ENCODE data around the gene DCAF7.

DCAF7 gene

DNA sequence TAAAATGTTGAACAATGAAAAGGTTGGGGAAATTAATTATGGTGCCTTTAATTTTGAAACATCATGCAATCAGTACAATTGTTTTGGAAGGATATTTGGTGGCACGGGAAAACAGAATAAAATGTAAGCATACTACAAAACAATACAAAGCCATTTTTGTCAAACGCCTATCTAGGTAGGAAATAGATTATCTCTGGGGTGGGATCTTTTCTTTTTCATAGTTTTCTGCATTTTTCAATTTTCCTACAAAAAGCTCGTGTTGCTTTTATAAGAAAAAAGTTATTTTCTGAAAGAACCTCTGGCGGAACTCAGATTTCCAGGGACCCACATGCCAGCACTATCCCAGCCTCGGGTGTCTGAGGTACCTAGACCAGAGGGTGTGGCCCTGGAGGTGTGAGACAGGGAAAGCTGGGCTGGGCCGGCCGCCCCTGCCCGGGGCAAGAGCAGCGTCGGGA lies 71.0 kb downstream of the DCAF7 start:
- Histone ChIP-seq H2AFZ (ENCODE audit: low read length) (peak overlapping the region; percentile 88), H4K20me1 (ENCODE audit: insufficient read depth, low read length) (no peaks in the 10 kb centered on the region), H3K9me2 (replicated peaks; ENCODE audit: insufficient read depth, low read length) (no peaks in the 10 kb centered on the region), H3K27me3 (replicated peaks; ENCODE audit: insufficient read depth, low read length) (no peaks in the 10 kb centered on the region), H3K27ac (ENCODE audit: low read length) (peak overlapping the region; percentile 46; the same call in 1 of the 2 replicates), H3K9me3 (replicated peaks; ENCODE audit: insufficient read depth, low read length) (no peaks in the 10 kb centered on the region), H3K4me3 (ENCODE audit: low read length) (peak overlapping the region; percentile 67), H3K4me2 (ENCODE audit: low read depth, low read length) (peak overlapping the region; percentile 81), H3K9ac (ENCODE audit: low read length) (peak overlapping the region; percentile 66), H3F3A (ENCODE audit: insufficient read depth, low read length) (peaks cover 10% of the 10 kb centered on the region; the same call in 1 of the 2 replicates), H3K4me1 (ENCODE audit: low read length) (peaks cover 14% of the 10 kb centered on the region), H3K36me3 (replicated peaks; ENCODE audit: insufficient read depth, low read length) (no peaks in the 10 kb centered on the region), H3K79me2 (ENCODE audit: low read length) (peaks cover 33% of the 10 kb centered on the region)
- no peak for DNase-seq
- TF ChIP-seq EZH2 (optimal IDR thresholded peaks at IDR 0.05; ENCODE audit: low read depth, low read length): no peak
- TF ChIP-seq EZH2phosphoT487 (IDR thresholded peaks at IDR 0.05; ENCODE audit: low read length): no peak
- TF ChIP-seq, protein P1, sequence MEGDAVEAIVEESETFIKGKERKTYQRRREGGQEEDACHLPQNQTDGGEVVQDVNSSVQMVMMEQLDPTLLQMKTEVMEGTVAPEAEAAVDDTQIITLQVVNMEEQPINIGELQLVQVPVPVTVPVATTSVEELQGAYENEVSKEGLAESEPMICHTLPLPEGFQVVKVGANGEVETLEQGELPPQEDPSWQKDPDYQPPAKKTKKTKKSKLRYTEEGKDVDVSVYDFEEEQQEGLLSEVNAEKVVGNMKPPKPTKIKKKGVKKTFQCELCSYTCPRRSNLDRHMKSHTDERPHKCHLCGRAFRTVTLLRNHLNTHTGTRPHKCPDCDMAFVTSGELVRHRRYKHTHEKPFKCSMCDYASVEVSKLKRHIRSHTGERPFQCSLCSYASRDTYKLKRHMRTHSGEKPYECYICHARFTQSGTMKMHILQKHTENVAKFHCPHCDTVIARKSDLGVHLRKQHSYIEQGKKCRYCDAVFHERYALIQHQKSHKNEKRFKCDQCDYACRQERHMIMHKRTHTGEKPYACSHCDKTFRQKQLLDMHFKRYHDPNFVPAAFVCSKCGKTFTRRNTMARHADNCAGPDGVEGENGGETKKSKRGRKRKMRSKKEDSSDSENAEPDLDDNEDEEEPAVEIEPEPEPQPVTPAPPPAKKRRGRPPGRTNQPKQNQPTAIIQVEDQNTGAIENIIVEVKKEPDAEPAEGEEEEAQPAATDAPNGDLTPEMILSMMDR (IDR thresholded peaks at IDR 0.05; ENCODE audit: low read length): no peak

DNA sequence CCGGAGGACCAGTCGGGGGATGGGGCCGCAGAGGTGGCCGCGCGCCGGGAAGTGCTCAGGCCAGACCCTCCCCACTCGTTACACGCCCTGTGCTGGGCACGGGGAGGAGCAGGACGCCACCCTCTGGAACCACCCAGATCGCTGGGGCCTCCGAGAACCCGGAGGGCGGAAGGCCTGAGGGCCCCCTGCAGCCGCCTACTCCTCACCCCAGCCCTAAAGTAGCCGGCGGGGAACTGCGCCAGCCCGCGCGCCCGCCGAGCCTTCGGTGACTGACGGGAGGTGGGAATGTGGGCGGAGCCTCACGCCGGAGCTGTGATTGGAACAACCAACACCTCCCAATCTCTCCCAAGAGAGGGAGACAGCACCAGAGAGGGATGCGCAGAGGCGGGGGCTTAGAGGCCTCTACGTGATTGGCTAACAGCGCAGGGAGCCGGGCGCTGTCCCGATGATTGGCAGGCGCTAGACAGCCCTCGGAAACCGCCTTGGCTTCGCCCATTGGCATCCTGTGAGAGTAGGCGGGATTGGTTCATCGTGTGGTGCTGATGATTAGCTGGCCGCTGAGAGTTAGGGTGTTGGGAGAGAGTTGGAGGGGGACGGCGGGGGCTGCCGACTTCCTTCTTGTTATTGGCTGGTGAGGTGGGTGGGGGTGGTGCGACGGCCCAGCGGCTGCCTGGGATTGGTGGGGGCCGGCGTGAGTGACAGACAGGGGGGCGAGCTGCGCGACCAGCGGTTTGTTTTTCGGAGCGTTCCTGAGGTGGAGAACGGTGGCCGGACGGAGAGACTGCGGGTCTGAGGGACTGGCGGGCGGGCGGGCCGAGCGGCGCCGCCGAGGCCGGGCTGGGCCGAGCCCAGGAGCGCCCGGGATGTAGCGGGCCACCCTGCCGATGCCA lies 71.7 kb downstream of the DCAF7 start, which contains the start of gene MAP3K3:
Gene MAP3K3, plus strand, starts transcription at position 734 of the 890 bp plus-strand sequence. CDS start 343 bp downstream, outside the sequence.
- Histone ChIP-seq H3K27ac (ENCODE audit: low read length) (peak within 1 kb of the TSS; percentile 46; the same call in 1 of the 2 replicates), H3K9me2 (replicated peaks; ENCODE audit: insufficient read depth, low read length) (no peaks in the 10 kb centered on the region), H2AFZ (ENCODE audit: low read length) (peak within 1 kb of the TSS; percentile 88), H3K9ac (ENCODE audit: low read length) (peak within 1 kb of the TSS; percentile 66), H3F3A (ENCODE audit: insufficient read depth, low read length) (peaks cover 10% of the 10 kb centered on the region; the same call in 1 of the 2 replicates), H3K4me3 (ENCODE audit: low read length) (peak within 1 kb of the TSS; percentile 87), H3K9me3 (replicated peaks; ENCODE audit: insufficient read depth, low read length) (no peaks in the 10 kb centered on the region), H3K27me3 (replicated peaks; ENCODE audit: insufficient read depth, low read length) (no peaks in the 10 kb centered on the region), H3K4me2 (ENCODE audit: low read depth, low read length) (peak within 1 kb of the TSS; percentile 89), H3K4me1 (ENCODE audit: low read length) (peaks cover 14% of the 10 kb centered on the region), H3K36me3 (replicated peaks; ENCODE audit: insufficient read depth, low read length) (no peaks in the 10 kb centered on the region), H3K79me2 (ENCODE audit: low read length) (peaks cover 40% of the 10 kb centered on the region), H4K20me1 (ENCODE audit: insufficient read depth, low read length) (no peaks in the 10 kb centered on the region)
- peak; percentile 100 for DNase-seq
- TF ChIP-seq, protein P1 (IDR thresholded peaks at IDR 0.05; ENCODE audit: low read length): peak; percentile 11; the same call in 1 of the 2 replicates
- no peak for TF ChIP-seq EZH2phosphoT487 (IDR thresholded peaks at IDR 0.05; ENCODE audit: low read length)

DNA sequence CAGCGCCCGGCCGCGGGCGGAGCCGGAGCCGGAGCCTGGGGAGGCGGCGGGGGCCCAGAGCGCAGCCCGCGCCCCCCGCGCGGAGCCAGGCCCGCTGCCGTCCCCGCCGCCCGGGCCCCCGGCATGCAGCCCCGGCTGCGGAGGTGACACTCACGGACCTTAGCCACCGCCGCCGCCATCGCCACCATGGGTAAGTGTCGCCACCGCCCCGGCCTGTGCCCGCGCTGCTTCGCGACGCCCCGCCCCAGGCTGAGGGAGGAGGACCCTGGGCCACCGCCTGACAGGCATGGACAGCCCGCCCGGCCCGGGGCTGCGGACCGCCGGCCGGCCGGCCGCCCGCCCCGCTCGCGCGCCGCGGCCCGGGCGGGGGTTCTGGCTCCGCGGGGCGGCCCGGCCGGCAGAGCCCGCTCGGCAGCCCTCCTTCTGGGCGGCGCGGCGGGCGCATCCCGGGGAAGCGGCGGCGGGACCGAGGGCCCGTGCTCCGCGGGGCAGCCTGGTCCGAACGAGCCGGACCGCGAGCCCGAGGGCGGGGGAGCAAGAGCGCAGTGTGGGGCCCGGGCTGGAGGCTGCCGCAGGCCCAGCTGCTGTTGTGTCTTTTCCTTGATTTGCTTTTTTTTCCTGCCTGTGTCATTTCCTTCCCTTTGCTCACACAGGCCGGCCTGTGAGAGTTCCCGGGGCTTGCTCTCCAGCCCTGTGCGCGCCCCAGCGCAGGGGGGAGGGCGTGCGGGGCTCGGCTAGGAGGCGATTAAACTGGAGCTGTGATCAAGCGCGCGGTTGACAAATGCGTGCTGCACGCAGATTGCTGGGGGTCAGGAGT lies 72.5 kb downstream of the DCAF7 start:
- peak overlapping the region; percentile 89 for H3K4me2 ChIP-seq (ENCODE audit: low read depth, low read length)
- peak overlapping the region; percentile 67 for H2AFZ ChIP-seq (ENCODE audit: low read length)
- H3K27ac ChIP-seq (ENCODE audit: low read length): no peak overlapping the region

More for the DNA sequence above, 72.5 kb downstream of the DCAF7 start:
- Histone ChIP-seq H4K20me1 (ENCODE audit: insufficient read depth, low read length) (no peaks in the 10 kb centered on the region), H3K27me3 (replicated peaks; ENCODE audit: insufficient read depth, low read length) (no peaks in the 10 kb centered on the region), H3K79me2 (ENCODE audit: low read length) (peaks cover 43% of the 10 kb centered on the region), H3K4me3 (ENCODE audit: low read length) (peak overlapping the region; percentile 87), H3K9me2 (replicated peaks; ENCODE audit: insufficient read depth, low read length) (no peaks in the 10 kb centered on the region), H3K9ac (ENCODE audit: low read length) (peak overlapping the region; percentile 59; the same call in 1 of the 2 replicates), H3K36me3 (replicated peaks; ENCODE audit: insufficient read depth, low read length) (no peaks in the 10 kb centered on the region), H3F3A (ENCODE audit: insufficient read depth, low read length) (peaks cover 10% of the 10 kb centered on the region; the same call in 1 of the 2 replicates), H3K9me3 (replicated peaks; ENCODE audit: insufficient read depth, low read length) (no peaks in the 10 kb centered on the region), H3K4me1 (ENCODE audit: low read length) (peaks cover 14% of the 10 kb centered on the region)
- TF ChIP-seq, protein P1 (IDR thresholded peaks at IDR 0.05; ENCODE audit: low read length): no peak
- no peak for TF ChIP-seq EZH2 (optimal IDR thresholded peaks at IDR 0.05; ENCODE audit: low read depth, low read length)
- TF ChIP-seq EZH2phosphoT487 (IDR thresholded peaks at IDR 0.05; ENCODE audit: low read length): no peak
- DNase-seq: peak; percentile 52

Data from MM.1S (cell line).